Neural cell (in vitro differentiated cells): ENCODE data around the gene RCN1. TPM values are rescaled to one million over a fixed set of nuclear protein-coding genes. Genes with fewer than 3 reads are reported as not detected.

Source experiments
- H2AFZ ChIP-seq: fragments of 200-600, 300-800 bp; sonication (generic), shearing (Covaris generic); 2 replicates; pipeline ENCODE4 v1.6.0; 2014; ENCODE audit warnings: low read depth, mild to moderate bottlenecking, antibody characterized with exemption, low read length, moderate library complexity
- H3F3A ChIP-seq: fragments of 200-600 bp; shearing (Covaris generic); 2 replicates; pipeline ENCODE4 v1.6.1; 2016; ENCODE audit warnings: mild to moderate bottlenecking, moderate library complexity, mixed read lengths, antibody characterized with exemption, low read length; ENCODE audit not compliant: insufficient read depth, poor library complexity, severe bottlenecking
- H3K27ac ChIP-seq: fragments of 200-600, 300-800 bp; sonication (generic), shearing (Covaris generic); 2 replicates; pipeline ENCODE4 v1.5.1; 2014; ENCODE audit warnings: mild to moderate bottlenecking, low read length, moderate library complexity
- H3K27me3 ChIP-seq: fragments of 300-800, 200-600 bp; sonication (generic), shearing (Covaris generic); 2 replicates; pipeline ENCODE4 v1.6.0; 2014; ENCODE audit warnings: mild to moderate bottlenecking, low read depth, low read length, moderate library complexity; ENCODE audit not compliant: insufficient read depth
- H3K36me3 ChIP-seq: fragments of 300-800, 200-600 bp; sonication (generic), shearing (Covaris generic); 2 replicates; pipeline ENCODE4 v1.5.1; 2014; ENCODE audit warnings: mild to moderate bottlenecking, antibody characterized with exemption, low read length, moderate library complexity; ENCODE audit not compliant: insufficient read depth
- H3K4me2 ChIP-seq: fragments of 300-800, 200-600 bp; sonication (generic), shearing (Covaris generic); 2 replicates; pipeline ENCODE4 v1.6.0; 2014; ENCODE audit warnings: mild to moderate bottlenecking, low read length
- H3K4me3 ChIP-seq: fragments of 300-800, 200-600 bp; sonication (generic), shearing (Covaris generic); 2 replicates; pipeline ENCODE4 v1.5.1; 2014; ENCODE audit warnings: mild to moderate bottlenecking, low read length, moderate library complexity
- H3K79me2 ChIP-seq: fragments of 200-600 bp; shearing (Covaris generic); replicated peaks from 2 replicates; pipeline ENCODE4 v1.6.0; 2014; ENCODE audit warnings: mild to moderate bottlenecking, low read length, moderate library complexity; ENCODE audit not compliant: insufficient read depth
- H3K9ac ChIP-seq: fragments of 300-800, 200-600 bp; sonication (generic), shearing (Covaris generic); 2 replicates; pipeline ENCODE4 v1.6.1; 2016; ENCODE audit warnings: mild to moderate bottlenecking, low read length, mixed read lengths
- H3K9me2 ChIP-seq: fragments of 200-600 bp; shearing (Covaris generic); 2 replicates; pipeline ENCODE4 v1.6.1; 2016; ENCODE audit warnings: mild to moderate bottlenecking, low read length, mixed read lengths; ENCODE audit not compliant: insufficient read depth
- H3K9me3 ChIP-seq: fragments of 200-600, 300-800 bp; sonication (generic), shearing (Covaris generic); 2 replicates; pipeline ENCODE4 v1.6.1; 2016; ENCODE audit warnings: mild to moderate bottlenecking, mixed run types, low read length, moderate library complexity, mixed read lengths
- H4K20me1 ChIP-seq: fragments of 200-600 bp; shearing (Covaris generic); 2 replicates; pipeline ENCODE4 v1.6.1; 2016; ENCODE audit warnings: mild to moderate bottlenecking, mixed run types; ENCODE audit not compliant: insufficient read depth
- CTCF ChIP-seq: fragments of 450-650 bp; IDR thresholded peaks from 2 replicates; pipeline ENCODE4 v1.5.1; 2014; ENCODE audit warnings: antibody characterized with exemption, mild to moderate bottlenecking, moderate library complexity; ENCODE audit not compliant: poor library complexity, severe bottlenecking
- EP300 ChIP-seq: fragments of 450-650 bp; conservative IDR thresholded peaks from 2 replicates; pipeline ENCODE4 v1.6.1; 2014; ENCODE audit warnings: antibody characterized with exemption, mild to moderate bottlenecking, moderate library complexity; ENCODE audit not compliant: poor library complexity, severe bottlenecking
- EZH2 ChIP-seq: fragments of 200-600, 300-800 bp; shearing (Covaris generic), sonication (generic); IDR thresholded peaks from 2 replicates; pipeline ENCODE4 v1.6.1; 2014; ENCODE audit warnings: antibody characterized with exemption, low read length, borderline replicate concordance, mild to moderate bottlenecking; ENCODE audit not compliant: insufficient read depth, poor library complexity, severe bottlenecking
- MXI1 ChIP-seq: fragments of 450-650 bp; conservative IDR thresholded peaks from 2 replicates; pipeline ENCODE4 v1.6.1; 2014; ENCODE audit warnings: antibody characterized with exemption, mild to moderate bottlenecking; ENCODE audit not compliant: poor library complexity, severe bottlenecking
- POLR2AphosphoS5 ChIP-seq: IDR thresholded peaks from 2 replicates; pipeline ENCODE4 v1.6.1; 2012
- RAD21 ChIP-seq: fragments of 450-650 bp; conservative IDR thresholded peaks from 2 replicates; pipeline ENCODE4 v1.6.1; 2014; ENCODE audit warnings: antibody characterized with exemption, mild to moderate bottlenecking, moderate library complexity
- REST ChIP-seq: IDR thresholded peaks from 2 replicates; pipeline ENCODE4 v1.6.1; 2012; ENCODE audit warnings: borderline replicate concordance
- SMC3 ChIP-seq: fragments of 450-650 bp; conservative IDR thresholded peaks from 2 replicates; pipeline ENCODE4 v1.6.1; 2014; ENCODE audit warnings: antibody characterized with exemption, mild to moderate bottlenecking, moderate library complexity; ENCODE audit not compliant: poor library complexity
- TAF1 ChIP-seq: IDR thresholded peaks from 2 replicates; pipeline ENCODE4 v1.6.1; 2012; ENCODE audit warnings: low read depth
- polyA plus RNA-seq: library from polyadenylated mRNA; depleted of rRNA; stranded (reverse); fragments of >200 nt; gene quantifications from 2 replicates; pipeline ENCODE4 v1.2.3, GENCODE V29; 2014

Gene RCN1
- polyA plus RNA-seq, 1 donor from 2014 or later = 66.7 TPM

- H3K4me3 ChIP-seq = no peak overlapping the region
- H3K36me3 ChIP-seq = no peaks in the 10 kb centered on the region
- no peak overlapping the region for H2AFZ ChIP-seq
- no peaks in the 10 kb centered on the region for H3K79me2 ChIP-seq
- H3K9ac ChIP-seq = no peak overlapping the region
- no peak overlapping the region for H3K4me2 ChIP-seq
- H3K9me3 ChIP-seq = no peaks in the 10 kb centered on the region
- H3F3A ChIP-seq = no peaks in the 10 kb centered on the region
- H3K27me3 ChIP-seq = no peaks in the 10 kb centered on the region
- H3K9me2 ChIP-seq = no peaks in the 10 kb centered on the region
- no peak for TF ChIP-seq MXI1
- TF ChIP-seq EP300 = no peak
- no peak for TF ChIP-seq TAF1
- no peak for TF ChIP-seq POLR2AphosphoS5
- TF ChIP-seq EZH2 = no peak
- no peak for TF ChIP-seq RAD21
- TF ChIP-seq CTCF = no peak
- no peak for TF ChIP-seq REST
- no peak for TF ChIP-seq SMC3
- no peak overlapping the region for H3K27ac ChIP-seq
- H4K20me1 ChIP-seq = no peaks in the 10 kb centered on the region
Observed at GRCh38 chr11:32138902-32139301, 48.0 kb downstream of the RCN1 start.

GRCh38 chr11:32139896-32140520, 49.1 kb downstream of the RCN1 start:
- Histone ChIP-seq H3K9ac (no peak overlapping the region), H3F3A (no peaks in the 10 kb centered on the region), H4K20me1 (no peaks in the 10 kb centered on the region), H3K9me2 (no peaks in the 10 kb centered on the region), H3K36me3 (no peaks in the 10 kb centered on the region), H3K79me2 (no peaks in the 10 kb centered on the region), H2AFZ (no peak overlapping the region), H3K27me3 (no peaks in the 10 kb centered on the region), H3K9me3 (no peaks in the 10 kb centered on the region), H3K4me2 (no peak overlapping the region), H3K4me3 (no peak overlapping the region), H3K27ac (no peak overlapping the region)
- no peak for TF ChIP-seq EP300
- TF ChIP-seq MXI1 = no peak
- no peak for TF ChIP-seq TAF1
- TF ChIP-seq SMC3 = no peak
- TF ChIP-seq POLR2AphosphoS5 = no peak
- TF ChIP-seq CTCF = no peak
- TF ChIP-seq REST = no peak
- no peak for TF ChIP-seq RAD21
- no peak for TF ChIP-seq EZH2
